Measurements from ENCODE around the gene RARRES2.

- TF ChIP-seq POLR2A (IDR thresholded peaks at IDR 0.05), result no peak
- TF ChIP-seq, protein P1, sequence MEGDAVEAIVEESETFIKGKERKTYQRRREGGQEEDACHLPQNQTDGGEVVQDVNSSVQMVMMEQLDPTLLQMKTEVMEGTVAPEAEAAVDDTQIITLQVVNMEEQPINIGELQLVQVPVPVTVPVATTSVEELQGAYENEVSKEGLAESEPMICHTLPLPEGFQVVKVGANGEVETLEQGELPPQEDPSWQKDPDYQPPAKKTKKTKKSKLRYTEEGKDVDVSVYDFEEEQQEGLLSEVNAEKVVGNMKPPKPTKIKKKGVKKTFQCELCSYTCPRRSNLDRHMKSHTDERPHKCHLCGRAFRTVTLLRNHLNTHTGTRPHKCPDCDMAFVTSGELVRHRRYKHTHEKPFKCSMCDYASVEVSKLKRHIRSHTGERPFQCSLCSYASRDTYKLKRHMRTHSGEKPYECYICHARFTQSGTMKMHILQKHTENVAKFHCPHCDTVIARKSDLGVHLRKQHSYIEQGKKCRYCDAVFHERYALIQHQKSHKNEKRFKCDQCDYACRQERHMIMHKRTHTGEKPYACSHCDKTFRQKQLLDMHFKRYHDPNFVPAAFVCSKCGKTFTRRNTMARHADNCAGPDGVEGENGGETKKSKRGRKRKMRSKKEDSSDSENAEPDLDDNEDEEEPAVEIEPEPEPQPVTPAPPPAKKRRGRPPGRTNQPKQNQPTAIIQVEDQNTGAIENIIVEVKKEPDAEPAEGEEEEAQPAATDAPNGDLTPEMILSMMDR (IDR thresholded peaks at IDR 0.05), result no peak
Observed at GRCh38 chr7:150311711-150312110, 29.7 kb downstream of the RARRES2 start.

All from Peyer's patch (tissue), 4 donors.